HG03135 (cell line): ENCODE data around the gene SOX1.

ENCODE experiments used
- ATAC-seq: cut with Tn5 transposase; IDR thresholded peaks from one replicate; pipeline ENCODE4 v1.9.1; 2021; ENCODE audit warnings: mild to moderate bottlenecking, moderate library complexity; ENCODE audit not compliant: unreplicated experiment

Gene SOX1

GRCh38 chr13:112105244-112105681, 38.3 kb downstream of the SOX1 start:
- no peak for ATAC-seq

- no peak for ATAC-seq
These were observed 38.9 kb downstream of the SOX1 start for GRCh38 chr13:112105892-112106291.

- ATAC-seq = no peak
These were observed 39.7 kb downstream of the SOX1 start for GRCh38 chr13:112106478-112107141.

GRCh38 chr13:112107289-112107688, 40.3 kb downstream of the SOX1 start:
- ATAC-seq = no peak

GRCh38 chr13:112110479-112110878, 43.5 kb downstream of the SOX1 start:
- no peak for ATAC-seq

- ATAC-seq = no peak
These were observed 44.4 kb downstream of the SOX1 start for GRCh38 chr13:112111239-112111857.

GRCh38 chr13:112112534-112113276, 45.8 kb downstream of the SOX1 start:
- no peak for ATAC-seq

GRCh38 chr13:112113348-112113747, 46.4 kb downstream of the SOX1 start:
- no peak for ATAC-seq

GRCh38 chr13:112113851-112114250, 46.9 kb downstream of the SOX1 start:
- no peak for ATAC-seq

GRCh38 chr13:112114391-112114790, 47.4 kb downstream of the SOX1 start:
- ATAC-seq = no peak

GRCh38 chr13:112115403-112116091, 48.6 kb downstream of the SOX1 start:
- no peak for ATAC-seq

GRCh38 chr13:112116187-112116950, 49.4 kb downstream of the SOX1 start:
- no peak for ATAC-seq

GRCh38 chr13:112117258-112117954, 50.5 kb downstream of the SOX1 start:
- ATAC-seq = no peak

- no peak for ATAC-seq
These were observed 51.0 kb downstream of the SOX1 start for GRCh38 chr13:112117955-112118302.

- ATAC-seq = no peak
These were observed 51.6 kb downstream of the SOX1 start for GRCh38 chr13:112118451-112119064.

GRCh38 chr13:112119192-112120030, 52.5 kb downstream of the SOX1 start:
- no peak for ATAC-seq

- no peak for ATAC-seq
These were observed 53.1 kb downstream of the SOX1 start for GRCh38 chr13:112120031-112120373.
